Measurements from ENCODE around the gene IFI27.

The IFI27 gene

GRCh38 chr14:94114589-94115057, 4.1 kb downstream of the IFI27 start:
- Histone ChIP-seq H3K4me2 (ENCODE audit: insufficient read depth, low read length) (no peak overlapping the region), H3K27me3 (ENCODE audit: insufficient read depth, low read length, poor library complexity) (no peaks in the 10 kb centered on the region)
- TF ChIP-seq CTCF (IDR thresholded peaks at IDR 0.05; ENCODE audit: borderline replicate concordance, extremely low read depth, low read length, poor library complexity, severe bottlenecking) (no peak), EZH2 (IDR thresholded peaks at IDR 0.05; ENCODE audit: borderline replicate concordance, low read depth, low read length, severe bottlenecking) (no peak)

GRCh38 chr14:94115058-94115591, 4.6 kb downstream of the IFI27 start:
- Histone ChIP-seq H3K4me3 (ENCODE audit: low read depth in 1 of 2, low read length in 2 of 2) (no peak overlapping the region), H3K4me2 (ENCODE audit: insufficient read depth, low read length) (no peak overlapping the region), H3K27me3 (ENCODE audit: insufficient read depth, low read length, poor library complexity) (no peaks in the 10 kb centered on the region), H3K9me3 (ENCODE audit: insufficient read depth, low read length, severe bottlenecking) (peaks cover 4% of the 10 kb centered on the region), H4K20me1 (ENCODE audit: insufficient read depth, low read length) (no peaks in the 10 kb centered on the region), H3K27ac (ENCODE audit: low read length) (no peak overlapping the region), H3K4me1 (ENCODE audit: insufficient read depth, low read length) (no peaks in the 10 kb centered on the region), H3K36me3 (ENCODE audit: insufficient read depth, low read length) (no peaks in the 10 kb centered on the region), H2AFZ (ENCODE audit: low read depth, low read length) (no peak overlapping the region), H3K9ac (ENCODE audit: low read depth, low read length) (no peak overlapping the region), H3K79me2 (ENCODE audit: insufficient read depth, low read length) (no peaks in the 10 kb centered on the region)
- DNase-seq (no peak), ATAC-seq (ENCODE audit: insufficient read depth, low read depth) (no peak)
- TF ChIP-seq CTCF (IDR thresholded peaks at IDR 0.05; ENCODE audit: borderline replicate concordance, extremely low read depth, low read length, poor library complexity, severe bottlenecking) (no peak), EZH2 (IDR thresholded peaks at IDR 0.05; ENCODE audit: borderline replicate concordance, low read depth, low read length, severe bottlenecking) (no peak)

More at GRCh38 chr14:94114589-94115057, 4.1 kb downstream of the IFI27 start:
- Histone ChIP-seq H3K79me2 (ENCODE audit: insufficient read depth, low read length) (no peaks in the 10 kb centered on the region), H3K9me3 (ENCODE audit: insufficient read depth, low read length, severe bottlenecking) (peaks cover 3% of the 10 kb centered on the region), H4K20me1 (ENCODE audit: insufficient read depth, low read length) (no peaks in the 10 kb centered on the region), H3K9ac (ENCODE audit: low read depth, low read length) (no peak overlapping the region), H3K4me3 (ENCODE audit: low read depth in 1 of 2, low read length in 2 of 2) (no peak overlapping the region), H3K27ac (ENCODE audit: low read length) (no peak overlapping the region), H3K36me3 (ENCODE audit: insufficient read depth, low read length) (no peaks in the 10 kb centered on the region), H3K4me1 (ENCODE audit: insufficient read depth, low read length) (no peaks in the 10 kb centered on the region), H2AFZ (ENCODE audit: low read depth, low read length) (no peak overlapping the region)
- no peak for DNase-seq
- ATAC-seq (ENCODE audit: insufficient read depth, low read depth): no peak

GRCh38 chr14:94115631-94116030, 5.1 kb downstream of the IFI27 start:
- Histone ChIP-seq H3K4me3 (ENCODE audit: low read depth in 1 of 2, low read length in 2 of 2) (no peak overlapping the region), H4K20me1 (ENCODE audit: insufficient read depth, low read length) (no peaks in the 10 kb centered on the region), H2AFZ (ENCODE audit: low read depth, low read length) (no peak overlapping the region), H3K9me3 (ENCODE audit: insufficient read depth, low read length, severe bottlenecking) (peaks cover 6% of the 10 kb centered on the region), H3K27me3 (ENCODE audit: insufficient read depth, low read length, poor library complexity) (no peaks in the 10 kb centered on the region), H3K36me3 (ENCODE audit: insufficient read depth, low read length) (no peaks in the 10 kb centered on the region), H3K4me1 (ENCODE audit: insufficient read depth, low read length) (no peaks in the 10 kb centered on the region), H3K9ac (ENCODE audit: low read depth, low read length) (no peak overlapping the region), H3K27ac (ENCODE audit: low read length) (no peak overlapping the region), H3K4me2 (ENCODE audit: insufficient read depth, low read length) (no peak overlapping the region), H3K79me2 (ENCODE audit: insufficient read depth, low read length) (no peaks in the 10 kb centered on the region)
- DNase-seq (no peak), ATAC-seq (ENCODE audit: insufficient read depth, low read depth) (no peak)
- no peak for TF ChIP-seq CTCF (IDR thresholded peaks at IDR 0.05; ENCODE audit: borderline replicate concordance, extremely low read depth, low read length, poor library complexity, severe bottlenecking)
- no peak for TF ChIP-seq EZH2 (IDR thresholded peaks at IDR 0.05; ENCODE audit: borderline replicate concordance, low read depth, low read length, severe bottlenecking)
